CD4-positive, alpha-beta T cell treated with Interleukin-4 for 1 hour (primary cell): ENCODE results near the gene ASCC1.
"Not testable (repeated sequence)": the region's sequence is repeated elsewhere in the genome, so short reads cannot be mapped to it uniquely, and the experiment has no call there.

Experiments used
- DNase-seq, 2 donors: peaks; one replicate each; pipeline ENCODE4 v3.0.0-alpha.2; 2020 to 2022

ASCC1 gene

DNA sequence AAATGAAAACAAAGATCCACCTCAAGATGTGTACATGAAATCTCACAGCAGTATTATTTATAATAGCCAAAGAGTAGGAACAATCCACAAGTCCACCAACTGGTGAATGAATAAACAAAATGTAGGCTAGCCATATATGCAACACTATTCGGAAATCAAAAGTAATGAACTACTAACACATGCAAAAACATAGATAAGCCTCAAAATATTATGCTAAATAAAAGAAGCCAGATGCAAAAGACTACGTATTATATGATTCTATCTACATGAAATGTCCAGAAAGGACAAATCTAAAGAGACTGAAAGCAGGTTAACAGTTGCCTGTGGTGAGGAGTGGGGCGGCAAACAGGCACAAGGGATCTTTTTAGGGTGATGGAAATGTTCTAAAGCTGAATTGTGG, 49.0 kb downstream of the ASCC1 start:
- no peak for DNase-seq

GRCh38 chr10:72164617-72165016, 51.5 kb downstream of the ASCC1 start:
- DNase-seq: peak in 1 of 2 donors; percentile 32

GRCh38 chr10:72162978-72163377, 53.1 kb downstream of the ASCC1 start:
- DNase-seq: no peak

DNA sequence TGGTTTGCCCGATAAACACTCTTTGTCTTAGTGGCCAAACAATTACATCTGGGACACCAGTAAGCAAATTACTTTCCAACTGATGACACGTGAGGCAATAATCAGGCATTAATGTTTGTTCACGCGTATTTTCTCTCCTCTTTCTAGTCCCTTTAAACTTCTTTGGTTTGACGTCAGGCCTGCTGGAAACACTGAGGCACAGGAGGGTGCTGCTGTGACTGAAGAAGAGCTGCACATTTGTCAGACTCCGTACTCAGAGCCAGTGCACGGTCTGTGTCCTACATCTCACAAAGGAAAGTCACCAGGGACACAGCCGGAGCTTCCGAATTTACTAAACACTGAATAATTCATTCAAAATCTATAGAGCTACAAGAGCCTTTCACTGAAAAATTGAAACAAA, 57.9 kb downstream of the ASCC1 start:
- DNase-seq: no peak

GRCh38 chr10:72156223-72156622, 59.9 kb downstream of the ASCC1 start:
- no peak for DNase-seq

- DNase-seq: no peak
Measured at GRCh38 chr10:72152286-72152685, 63.8 kb downstream of the ASCC1 start.

GRCh38 chr10:72150746-72151478, 65.2 kb downstream of the ASCC1 start:
- not testable (repeated sequence) for DNase-seq

DNA sequence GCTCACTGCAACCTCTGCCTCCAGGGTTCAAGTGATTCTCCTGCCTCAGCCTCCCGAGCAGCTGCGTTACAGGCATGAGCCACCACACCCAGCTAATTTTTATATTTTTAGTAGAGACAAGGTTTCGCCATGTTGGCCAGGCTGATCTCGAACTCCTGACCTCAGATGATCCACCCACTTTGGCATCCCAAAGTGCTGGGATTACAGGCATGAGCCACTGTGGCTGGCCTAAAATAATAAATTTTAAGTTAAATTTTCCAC, 68.8 kb downstream of the ASCC1 start:
- not testable (repeated sequence) for DNase-seq

DNA sequence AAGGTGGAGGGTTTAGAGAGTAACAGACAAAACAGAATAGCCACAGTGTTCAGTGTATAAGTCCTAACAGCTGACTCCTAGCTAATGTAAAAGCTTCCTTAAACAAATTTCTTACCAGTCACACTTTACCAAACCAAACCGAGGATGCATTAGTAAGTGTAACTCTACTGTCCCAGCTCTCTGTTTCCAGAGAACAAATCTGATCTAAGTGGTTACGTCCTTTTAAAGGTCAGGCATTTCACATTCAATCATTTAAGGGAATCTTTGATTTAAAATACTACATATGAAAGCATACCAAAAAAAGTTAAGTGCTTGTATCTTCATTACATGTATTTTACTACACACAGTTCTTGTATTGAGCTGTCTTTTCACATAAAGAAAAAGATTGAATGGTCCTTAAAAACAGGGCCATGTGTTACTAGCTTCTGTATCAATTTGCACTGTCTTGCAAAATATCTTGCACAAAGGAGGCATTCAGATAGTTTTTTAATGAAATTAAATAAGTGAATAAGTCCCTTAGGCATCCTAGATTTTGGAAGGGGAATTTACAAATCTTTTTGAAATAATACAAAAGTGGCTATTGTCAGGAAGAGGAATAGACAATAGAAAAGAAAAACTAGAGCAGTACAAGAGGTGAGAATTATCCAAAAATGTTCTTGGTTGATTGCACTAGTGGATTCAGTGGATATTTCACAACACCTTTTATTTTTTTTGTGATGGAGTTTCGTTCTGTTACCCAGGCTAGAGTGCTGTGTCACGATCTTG, 69.3 kb downstream of the ASCC1 start:
- DNase-seq: no peak

DNA sequence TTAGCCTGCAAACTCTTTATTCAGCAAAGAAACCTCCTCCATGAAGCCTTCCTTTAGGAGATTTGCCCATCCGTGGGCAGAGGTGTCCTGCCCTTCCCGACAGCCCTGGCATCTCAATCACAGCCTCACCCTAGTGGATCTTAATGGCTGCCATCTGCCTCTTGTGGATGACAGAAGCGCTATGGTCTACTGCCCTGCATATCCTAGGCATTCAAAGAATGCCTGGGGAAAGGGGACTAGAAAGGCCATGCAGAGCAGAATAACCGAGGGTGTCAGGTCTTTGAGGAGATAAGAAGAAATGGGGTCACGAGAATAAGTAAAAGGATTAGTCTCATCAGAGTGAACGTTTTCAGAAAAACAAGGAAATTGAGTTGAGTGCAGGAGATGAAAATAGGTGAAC, 70.0 kb downstream of the ASCC1 start:
- no peak for DNase-seq

DNA sequence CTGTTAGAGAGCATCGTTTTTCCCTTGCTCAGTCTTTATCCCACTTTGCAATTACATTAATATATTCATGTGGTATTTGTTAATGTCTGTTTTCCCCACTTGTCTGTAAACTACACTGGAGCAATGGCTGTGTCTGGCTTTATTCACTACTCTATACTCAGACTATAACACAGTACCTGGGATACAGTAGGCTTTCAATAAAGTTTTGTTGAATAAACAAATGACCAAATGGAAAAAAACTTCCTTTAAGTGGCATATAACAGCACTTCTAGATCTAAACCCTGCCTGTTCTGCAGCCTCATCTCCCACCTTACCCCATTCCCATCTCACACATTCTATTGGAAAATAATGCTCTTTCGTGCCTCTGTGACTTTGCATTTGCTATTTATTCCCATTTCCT, 70.4 kb downstream of the ASCC1 start:
- no peak for DNase-seq

DNA sequence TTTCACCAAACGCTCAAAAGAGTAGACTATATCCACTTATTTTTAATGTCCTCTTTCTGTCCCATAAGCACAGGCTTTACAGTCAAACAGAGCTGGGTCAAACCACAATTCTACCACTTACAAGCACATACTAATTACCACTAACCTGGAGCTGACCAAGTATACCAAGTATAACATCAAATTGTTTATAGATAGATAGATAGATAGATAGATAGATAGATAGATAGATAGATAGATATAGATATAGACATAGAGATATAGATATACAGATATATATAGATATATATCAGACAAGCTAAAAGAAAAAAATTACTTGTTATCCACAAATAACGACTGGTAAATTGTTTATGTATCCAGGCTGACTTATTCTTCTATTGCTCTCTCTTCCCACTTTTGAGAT, 75.2 kb downstream of the ASCC1 start:
- no peak for DNase-seq

DNA sequence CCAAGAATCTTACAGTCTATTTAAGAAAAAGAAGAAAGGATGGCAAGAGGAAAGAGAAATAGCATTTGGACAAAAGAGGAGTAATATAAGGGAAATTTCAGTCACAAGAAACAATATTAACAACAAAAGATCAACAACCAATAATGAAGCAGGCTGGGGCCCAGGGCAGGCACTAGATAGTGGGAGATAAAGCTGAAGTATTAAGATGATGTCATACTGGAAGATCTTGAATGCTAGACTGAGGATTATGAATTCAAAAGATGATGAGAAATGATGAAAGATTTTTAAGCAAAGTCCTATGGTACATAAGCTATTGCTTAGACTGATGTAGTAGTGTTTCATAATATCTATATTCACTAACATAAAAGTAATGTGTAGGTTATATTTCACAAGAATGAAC, 75.9 kb downstream of the ASCC1 start:
- DNase-seq: no peak

- DNase-seq: no peak
Measured at GRCh38 chr10:72137583-72137982, 78.5 kb downstream of the ASCC1 start.

DNA sequence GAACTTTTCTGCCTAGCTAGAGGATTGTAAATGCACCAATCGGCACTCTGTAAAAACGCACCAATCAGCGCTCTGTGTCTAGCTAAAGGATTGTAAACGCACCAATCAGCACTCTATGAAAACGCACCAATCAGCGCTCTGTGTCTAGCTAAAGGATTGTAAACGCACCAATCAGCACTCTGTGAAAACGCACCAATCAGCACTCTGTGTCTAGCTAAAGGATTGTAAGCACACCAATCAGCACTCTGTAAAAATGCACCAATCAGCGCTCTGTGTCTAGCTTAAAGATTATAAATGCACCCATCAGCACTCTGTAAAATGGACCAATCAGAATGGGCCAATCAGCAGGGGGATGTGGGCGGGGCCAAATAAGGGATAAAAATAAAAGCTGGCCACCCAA, 79.9 kb downstream of the ASCC1 start:
- not testable (repeated sequence) for DNase-seq

DNA sequence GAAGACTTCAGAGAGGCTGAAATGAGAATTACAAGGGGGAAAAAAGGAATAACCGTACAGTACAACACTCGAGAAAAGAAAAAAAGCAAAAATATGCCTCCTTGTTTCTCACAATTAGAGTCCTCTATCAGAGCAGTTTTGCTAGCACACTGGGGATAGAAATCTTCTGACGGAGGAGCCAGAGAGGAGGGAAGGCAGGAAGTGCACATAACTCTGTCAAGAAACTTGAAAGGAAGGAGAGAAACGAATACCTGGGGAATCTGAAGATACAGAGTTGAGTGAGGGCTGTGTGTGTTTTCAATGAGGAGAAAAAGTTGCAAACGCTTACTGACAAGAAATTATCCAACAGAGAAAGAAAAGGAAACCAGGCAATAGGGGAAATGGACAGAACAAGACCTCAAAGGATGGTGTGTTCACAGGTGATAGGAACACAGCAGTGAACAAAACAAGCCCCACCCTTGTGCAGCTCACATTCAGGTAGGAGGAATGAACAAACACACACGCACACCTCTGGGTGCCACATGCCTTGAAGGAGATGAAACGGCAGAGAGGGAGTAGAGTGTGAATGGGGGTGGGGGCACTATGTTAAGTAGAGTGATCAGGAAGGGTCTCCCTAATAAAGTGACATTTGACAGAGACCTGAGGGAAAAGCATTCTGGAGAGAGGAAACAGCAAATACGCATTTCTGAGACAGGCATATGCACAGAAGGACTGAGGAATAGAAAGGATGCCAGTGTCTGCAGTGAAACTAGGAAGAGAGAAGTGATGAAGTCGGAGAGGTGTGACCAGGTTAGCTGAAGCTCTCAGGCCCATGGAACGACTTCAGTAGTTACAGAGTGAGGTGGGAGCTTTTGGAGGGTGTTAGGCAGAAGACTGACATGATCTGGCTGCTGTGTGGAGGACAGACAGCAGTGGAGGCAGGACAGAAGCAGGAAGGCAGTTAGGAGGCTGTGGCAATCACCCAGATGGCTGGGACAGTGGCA, 81.0 kb downstream of the ASCC1 start:
- DNase-seq: no peak

GRCh38 chr10:72133517-72133916, 82.6 kb downstream of the ASCC1 start:
- DNase-seq: no peak

- no peak for DNase-seq
Measured at GRCh38 chr10:72132854-72133253, 83.2 kb downstream of the ASCC1 start.

DNA sequence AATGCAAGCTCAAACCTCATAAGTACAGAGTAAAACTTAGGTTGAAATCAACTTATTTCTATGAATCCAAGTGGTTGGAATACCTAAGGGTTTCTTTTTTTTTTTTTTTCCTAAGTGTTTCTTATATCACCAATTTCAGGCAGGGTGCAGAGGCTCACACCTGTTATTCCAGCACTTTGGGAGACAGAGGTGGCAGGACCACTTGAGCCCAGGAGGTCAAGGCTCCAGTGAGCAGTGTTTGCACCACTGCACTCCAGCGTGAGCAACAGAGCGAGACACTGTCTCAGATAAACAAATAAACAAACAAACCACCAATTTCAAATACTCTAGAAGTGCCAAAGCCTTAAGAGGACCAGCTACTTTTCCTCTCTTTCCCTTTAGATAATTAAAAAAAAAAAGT, 88.5 kb downstream of the ASCC1 start:
- DNase-seq: no peak

DNA sequence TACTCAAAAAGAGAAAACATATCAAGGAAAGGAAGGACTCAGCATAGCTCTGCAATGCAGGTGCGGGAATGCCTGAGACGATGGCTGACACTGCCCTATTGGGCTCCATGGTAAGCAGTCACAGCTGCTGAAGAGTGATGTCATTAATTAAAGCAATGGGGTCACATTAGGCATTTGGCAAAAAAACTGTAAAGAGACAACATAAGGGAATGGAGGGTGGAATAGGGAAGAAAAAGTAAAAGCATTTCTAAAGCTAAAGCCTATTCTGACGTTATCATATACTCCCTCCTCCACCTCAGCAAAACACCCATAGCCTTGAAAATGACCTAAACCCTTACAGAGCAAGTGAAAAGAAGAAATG, 89.2 kb downstream of the ASCC1 start:
- no peak for DNase-seq

- DNase-seq: peak in 1 of 2 donors; percentile 56
Measured at GRCh38 chr10:72126184-72126871, 89.7 kb downstream of the ASCC1 start.

DNA sequence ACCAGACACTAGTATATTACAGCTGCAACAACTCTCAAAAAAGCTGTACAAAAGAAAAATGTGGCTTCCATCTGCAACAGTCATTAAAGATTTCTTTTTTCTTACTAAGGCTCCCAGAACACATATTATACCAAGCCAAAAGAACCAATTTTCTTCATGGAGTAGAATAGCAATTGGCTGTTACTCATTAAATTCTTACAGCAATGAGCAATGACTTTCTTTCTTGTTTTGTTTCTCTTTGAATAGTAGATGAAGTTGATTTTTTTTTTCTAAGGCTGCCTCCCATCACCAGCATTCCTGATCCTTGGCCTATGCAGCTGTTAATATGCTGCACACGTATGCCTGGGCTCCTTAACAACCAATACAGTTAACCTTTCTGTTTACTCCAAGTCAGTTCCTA, 91.1 kb downstream of the ASCC1 start:
- no peak for DNase-seq

GRCh38 chr10:72124381-72124780, 91.7 kb downstream of the ASCC1 start:
- no peak for DNase-seq
